ENCODE data around the gene MCHR1.

GRCh38 chr22:40659166-40659565, 20.1 kb upstream of the MCHR1 start:
- TF ChIP-seq CTCF (IDR thresholded peaks at IDR 0.05) (no peak), TEAD4 (IDR thresholded peaks at IDR 0.05; ENCODE audit: borderline replicate concordance, insufficient read depth) (no peak), RFX5 (IDR thresholded peaks at IDR 0.05; ENCODE audit: low read length) (no peak), FOXM1 (IDR thresholded peaks at IDR 0.05; ENCODE audit: low read depth) (no peak), EP300 (IDR thresholded peaks at IDR 0.05; ENCODE audit: borderline replicate concordance in 1 of 2, low read depth in 1 of 2, low read length in 1 of 2) (no peak), CHD2 (IDR thresholded peaks at IDR 0.05; ENCODE audit: low read length, partially characterized antibody) (no peak)

Data from SK-N-SH (cell line).